ENCODE measurements around the gene ITFG2.
A peak's percentile ranks its signal among the peaks of the same experiment; 100 is the strongest.
"Not testable (repeated sequence)": the region's sequence is repeated elsewhere in the genome, so short reads cannot be mapped to it uniquely, and the experiment has no call there.

Gene ITFG2

GRCh38 chr12:2812290-2813213 lies at the start of gene ITFG2:
Gene ITFG2, plus strand, starts transcription at chr12:2812668. Its CDS starts 93 bp downstream, at chr12:2812761.
- peak; percentile 99 for DNase-seq

- no peak for DNase-seq
These were observed 48.1 kb upstream of the ITFG2 start for GRCh38 chr12:2764398-2764797.

GRCh38 chr12:2765052-2765451 lies 47.4 kb upstream of the ITFG2 start:
- no peak for DNase-seq

- DNase-seq, result no peak
These were observed 46.9 kb upstream of the ITFG2 start for GRCh38 chr12:2765608-2766007.

- DNase-seq, result no peak
These were observed 44.1 kb upstream of the ITFG2 start for GRCh38 chr12:2768224-2768961.

- DNase-seq, result no peak
These were observed 42.5 kb upstream of the ITFG2 start for GRCh38 chr12:2769866-2770533.

GRCh38 chr12:2770544-2770943 lies 41.9 kb upstream of the ITFG2 start:
- not testable (repeated sequence) for DNase-seq

- no peak for DNase-seq
These were observed 40.1 kb upstream of the ITFG2 start for GRCh38 chr12:2772370-2772769.

- DNase-seq, result no peak
These were observed 39.1 kb upstream of the ITFG2 start for GRCh38 chr12:2773199-2773875.

- DNase-seq, result no peak
These were observed 37.0 kb upstream of the ITFG2 start for GRCh38 chr12:2775431-2775830.

- no peak for DNase-seq
These were observed 36.2 kb upstream of the ITFG2 start for GRCh38 chr12:2776129-2776806.

GRCh38 chr12:2779281-2779680 lies 33.2 kb upstream of the ITFG2 start:
- peak; percentile 88 for DNase-seq

GRCh38 chr12:2783936-2784600 lies 28.4 kb upstream of the ITFG2 start:
- DNase-seq, result no peak

GRCh38 chr12:2785017-2785416 lies 27.5 kb upstream of the ITFG2 start:
- DNase-seq, result no peak

GRCh38 chr12:2791089-2791488 lies 21.4 kb upstream of the ITFG2 start:
- no peak for DNase-seq

GRCh38 chr12:2792671-2793500 lies 19.6 kb upstream of the ITFG2 start:
- no peak for DNase-seq

- no peak for DNase-seq
These were observed 18.9 kb upstream of the ITFG2 start for GRCh38 chr12:2793561-2793960.

GRCh38 chr12:2794191-2794735 lies 18.2 kb upstream of the ITFG2 start:
- DNase-seq, result no peak

- DNase-seq, result peak; percentile 75
These were observed 17.7 kb upstream of the ITFG2 start, which contains the start of gene FKBP4 for GRCh38 chr12:2794736-2795289. Gene FKBP4, plus strand, starts transcription at chr12:2794970. Its CDS starts 170 bp downstream, at chr12:2795140.
